ENCODE results near the gene OR8S1.
"Not testable (repeated sequence)": the region's sequence is repeated elsewhere in the genome, so short reads cannot be mapped to it uniquely, and the experiment has no call there.

Gene OR8S1

DNA sequence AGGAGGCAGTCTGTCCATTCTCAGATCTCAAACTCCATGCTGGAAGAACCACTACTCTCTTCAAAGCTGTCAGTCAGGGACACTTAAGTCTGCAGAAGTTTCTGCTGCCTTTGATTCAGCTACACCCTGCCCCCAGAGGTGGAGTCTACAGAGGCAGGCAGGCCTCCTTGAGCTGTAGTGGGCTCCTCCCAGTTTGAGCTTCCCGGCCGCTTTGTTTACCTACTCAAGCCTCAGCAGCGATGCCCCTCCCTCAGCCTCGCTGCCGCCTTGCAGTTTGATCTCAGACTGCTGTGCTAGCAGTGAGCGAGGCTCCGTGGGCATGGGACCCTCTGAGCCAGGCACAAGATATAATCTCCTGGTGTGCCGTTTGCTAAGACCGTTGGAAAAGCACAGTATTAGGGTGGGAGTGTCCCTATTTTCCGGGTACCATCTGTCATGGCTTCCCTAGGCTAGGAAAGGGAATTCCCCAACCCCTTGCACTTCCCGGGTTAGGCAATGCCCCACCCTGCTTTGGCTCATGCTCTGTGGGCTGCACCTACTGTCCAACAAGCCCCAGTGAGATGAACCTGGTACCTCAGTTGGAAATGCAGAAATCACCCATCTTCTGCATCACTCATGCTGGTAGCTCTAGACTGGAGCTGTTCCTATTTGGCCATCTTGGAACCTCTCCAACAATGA lies 28.4 kb downstream of the OR8S1 start:
- not testable (repeated sequence) for H3K4me3 ChIP-seq (ENCODE audit: extremely low read depth, insufficient read depth, low read length, poor library complexity, severe bottlenecking); H3K36me3 ChIP-seq (ENCODE audit: control insufficient read depth, insufficient read depth, low read length); H3K27ac ChIP-seq (ENCODE audit: low read depth, low read length, severe bottlenecking); H3K9me3 ChIP-seq (ENCODE audit: control insufficient read depth, low read length); H3K4me1 ChIP-seq (ENCODE audit: control insufficient read depth, insufficient read depth, low read length, poor library complexity, severe bottlenecking)
- 66 to 75% methylated on average over 8 to 10 of the region's 11 CpGs for WGBS, 2 experiments (ENCODE audit: insufficient coverage in 2 of 2)

DNA sequence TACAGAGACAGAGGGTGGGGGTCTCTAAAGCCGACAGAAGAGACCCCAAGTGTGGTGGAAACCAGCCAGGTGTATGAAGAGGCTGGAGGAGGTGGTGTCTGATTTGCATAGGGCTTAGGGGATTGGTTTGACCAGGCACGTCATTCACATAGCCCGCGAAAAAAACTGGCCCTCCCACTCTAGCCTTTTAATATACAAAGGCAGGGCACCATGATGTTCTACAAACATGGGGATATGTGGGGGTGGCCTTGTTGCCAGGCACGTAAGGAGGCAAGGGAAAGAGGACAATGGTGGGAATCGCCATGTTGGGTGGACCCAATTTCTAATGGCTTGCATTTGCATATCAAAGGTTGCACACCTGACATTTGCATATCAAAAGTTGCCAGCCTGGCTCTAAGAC lies 31.2 kb downstream of the OR8S1 start:
- no peaks in the 10 kb centered on the region for H3K4me1 ChIP-seq (ENCODE audit: control insufficient read depth, insufficient read depth, low read length, poor library complexity, severe bottlenecking)
- H3K36me3 ChIP-seq (ENCODE audit: control insufficient read depth, insufficient read depth, low read length) = no peaks in the 10 kb centered on the region
- no peak overlapping the region for H3K27ac ChIP-seq (ENCODE audit: low read depth, low read length, severe bottlenecking)
- 84 to 87% methylated on average over 3 to 4 of the region's 6 CpGs for WGBS, 2 experiments (ENCODE audit: insufficient coverage in 2 of 2)
- no peaks in the 10 kb centered on the region for H3K9me3 ChIP-seq (ENCODE audit: control insufficient read depth, low read length)
- no peak overlapping the region for H3K4me3 ChIP-seq (ENCODE audit: extremely low read depth, insufficient read depth, low read length, poor library complexity, severe bottlenecking)

DNA sequence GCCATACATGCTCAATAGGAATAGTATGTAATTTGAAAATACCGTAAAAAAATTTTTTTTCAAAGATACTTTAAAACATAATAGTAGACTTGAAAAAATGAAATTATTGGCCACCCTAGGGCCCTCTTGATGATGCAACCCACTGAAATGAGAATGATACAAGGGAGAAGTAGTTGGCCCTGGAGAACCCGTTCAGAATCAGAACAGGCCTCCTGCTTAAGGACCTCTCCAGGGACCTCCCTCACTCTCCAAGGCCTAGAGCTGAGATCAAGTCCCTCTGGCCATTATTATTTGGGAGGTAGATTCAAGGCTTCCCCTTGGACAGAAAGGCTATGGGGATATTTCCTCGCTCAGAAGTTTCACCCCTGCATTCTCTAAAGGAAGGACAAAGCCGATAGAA lies 32.5 kb downstream of the OR8S1 start:
- H3K9me3 ChIP-seq (ENCODE audit: control insufficient read depth, low read length) = no peaks in the 10 kb centered on the region
- H3K4me1 ChIP-seq (ENCODE audit: control insufficient read depth, insufficient read depth, low read length, poor library complexity, severe bottlenecking) = no peaks in the 10 kb centered on the region
- no peak overlapping the region for H3K27ac ChIP-seq (ENCODE audit: low read depth, low read length, severe bottlenecking)
- no peaks in the 10 kb centered on the region for H3K36me3 ChIP-seq (ENCODE audit: control insufficient read depth, insufficient read depth, low read length)
- no peak overlapping the region for H3K4me3 ChIP-seq (ENCODE audit: extremely low read depth, insufficient read depth, low read length, poor library complexity, severe bottlenecking)
- 80 to 94% methylated on average over 2 of the region's 4 CpGs for WGBS, 2 experiments (ENCODE audit: insufficient coverage in 2 of 2)

DNA sequence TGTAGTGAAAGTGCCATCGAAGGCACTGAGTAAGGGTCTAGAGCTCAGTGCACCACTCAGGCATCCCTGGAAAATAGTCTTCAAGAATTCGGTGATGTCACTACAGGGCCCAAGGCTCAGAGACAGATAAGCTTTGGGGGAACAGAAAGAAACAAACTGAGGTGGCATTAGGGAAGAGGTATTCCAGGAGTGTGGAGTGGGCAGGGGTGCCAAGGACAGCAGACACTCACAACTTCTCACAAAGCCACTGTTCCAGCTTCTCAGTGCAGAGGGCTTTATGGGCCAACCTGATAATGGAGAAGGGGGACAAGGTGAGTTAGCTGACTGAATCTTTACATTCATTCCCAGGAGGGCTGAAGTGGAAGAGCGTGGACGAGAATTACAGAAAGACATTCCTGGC lies 42.3 kb downstream of the OR8S1 start:
- H3K4me3 ChIP-seq (ENCODE audit: extremely low read depth, insufficient read depth, low read length, poor library complexity, severe bottlenecking) = no peak overlapping the region
- no peaks in the 10 kb centered on the region for H3K4me1 ChIP-seq (ENCODE audit: control insufficient read depth, insufficient read depth, low read length, poor library complexity, severe bottlenecking)
- no peaks in the 10 kb centered on the region for H3K36me3 ChIP-seq (ENCODE audit: control insufficient read depth, insufficient read depth, low read length)
- H3K9me3 ChIP-seq (ENCODE audit: control insufficient read depth, low read length) = no peaks in the 10 kb centered on the region
- H3K27ac ChIP-seq (ENCODE audit: low read depth, low read length, severe bottlenecking) = no peak overlapping the region
- 78 to 94% methylated on average over 1 to 4 of the region's 4 CpGs for WGBS, 2 experiments (ENCODE audit: insufficient coverage in 2 of 2)

DNA sequence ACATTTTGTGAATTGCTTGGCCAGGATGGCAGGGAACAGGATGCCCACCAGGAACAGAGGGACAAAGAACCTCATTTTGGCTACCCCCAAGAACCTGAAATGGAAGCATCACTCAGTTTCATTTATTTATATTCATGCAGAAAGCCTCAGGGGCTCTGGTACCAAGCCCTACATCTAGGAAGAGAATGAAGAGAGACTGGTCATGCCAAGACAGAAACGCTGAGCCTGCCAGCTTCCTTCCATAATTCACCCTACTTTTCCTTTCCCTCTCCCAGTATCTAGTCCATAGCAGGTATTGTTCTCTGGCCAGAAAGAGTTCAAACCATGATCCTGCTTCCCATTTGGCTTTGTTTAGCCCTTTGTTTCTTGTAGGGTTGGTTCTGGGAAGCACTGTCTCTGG lies 44.5 kb downstream of the OR8S1 start, which contains the start of gene LALBA:
LALBA (minus strand) TSS at position 101 of the 400 bp plus-strand sequence; CDS start at position 75, 26 bp downstream.
- Histone ChIP-seq H3K4me1 (ENCODE audit: control insufficient read depth, insufficient read depth, low read length, poor library complexity, severe bottlenecking) (no peaks in the 10 kb centered on the region), H3K36me3 (ENCODE audit: control insufficient read depth, insufficient read depth, low read length) (no peaks in the 10 kb centered on the region), H3K4me3 (ENCODE audit: extremely low read depth, insufficient read depth, low read length, poor library complexity, severe bottlenecking) (no peak within 1 kb of the TSS), H3K9me3 (ENCODE audit: control insufficient read depth, low read length) (no peaks in the 10 kb centered on the region), H3K27ac (ENCODE audit: low read depth, low read length, severe bottlenecking) (no peak within 1 kb of the TSS)
- WGBS, 2 experiments (ENCODE audit: insufficient coverage in 2 of 2) = 100% methylated on average over 1 of the region's 1 CpG; no CpG with 5 or more reads in 1 of the 2 experiments

DNA sequence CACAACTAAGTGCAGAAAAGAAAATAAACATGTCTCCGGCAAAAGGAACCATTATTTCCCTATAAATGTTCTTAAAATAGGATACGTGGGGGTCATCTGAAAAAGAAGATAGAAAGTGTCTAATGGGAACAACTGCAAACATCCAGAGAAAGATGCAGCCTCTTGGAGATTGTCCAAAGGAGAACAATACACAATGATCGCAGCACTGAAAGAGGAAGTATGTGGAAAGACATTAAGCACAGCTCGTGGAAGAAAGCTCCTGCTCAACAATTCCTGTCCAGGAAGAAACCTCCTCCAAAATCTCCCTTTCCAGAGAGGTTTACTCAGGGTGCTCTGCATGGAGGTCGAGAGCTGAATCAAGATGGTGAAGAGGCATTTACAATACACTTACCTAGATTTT lies 46.9 kb downstream of the OR8S1 start:
- no peak overlapping the region for H3K27ac ChIP-seq (ENCODE audit: low read depth, low read length, severe bottlenecking)
- no peaks in the 10 kb centered on the region for H3K36me3 ChIP-seq (ENCODE audit: control insufficient read depth, insufficient read depth, low read length)
- no peaks in the 10 kb centered on the region for H3K4me1 ChIP-seq (ENCODE audit: control insufficient read depth, insufficient read depth, low read length, poor library complexity, severe bottlenecking)
- H3K9me3 ChIP-seq (ENCODE audit: control insufficient read depth, low read length) = no peaks in the 10 kb centered on the region
- no peak overlapping the region for H3K4me3 ChIP-seq (ENCODE audit: extremely low read depth, insufficient read depth, low read length, poor library complexity, severe bottlenecking)
- 80 to 100% methylated on average over 1 to 3 of the region's 5 CpGs for WGBS, 2 experiments (ENCODE audit: insufficient coverage in 2 of 2)

All from mesodermal cell (in vitro differentiated cells).